Liver (tissue), 9 donors: Measurements from ENCODE around the gene ADGRD1. TPM values are rescaled to one million over a fixed set of nuclear protein-coding genes. Genes with fewer than 3 reads are reported as not detected.

Experiments used
- DNase-seq: peaks from one replicate; pipeline ENCODE4 v3.0.0-alpha.2; 2017; ENCODE audit warnings: low spot score
- H3K27ac ChIP-seq, 2 donors: one replicate each; pipeline ENCODE4 v1.7.0; 2013; ENCODE audit warnings: inconsistent platforms in 2 of 2, low read length in 2 of 2, control low read depth in 1 of 2, low read depth in 1 of 2, mild to moderate bottlenecking in 1 of 2
- H3K27me3 ChIP-seq, 4 donors: one replicate each; pipeline versions ENCODE4 v1.6.1 to v1.7.0; 2013; ENCODE audit warnings: low read length in 3 of 4, inconsistent platforms in 1 of 4, mild to moderate bottlenecking in 1 of 4, moderate library complexity in 1 of 4; ENCODE audit not compliant: control insufficient read depth in 4 of 4, insufficient read depth in 4 of 4
- H3K36me3 ChIP-seq, 4 donors: one replicate each; pipeline versions ENCODE4 v1.6.1 to v1.7.0; 2013; ENCODE audit warnings: low read length in 3 of 4, mild to moderate bottlenecking in 3 of 4, low read depth in 1 of 4, moderate library complexity in 1 of 4; ENCODE audit not compliant: control insufficient read depth in 4 of 4, insufficient read depth in 3 of 4
- H3K4me1 ChIP-seq, 4 donors: one replicate each; pipeline versions ENCODE4 v1.6.1 to v1.7.0; 2013; ENCODE audit warnings: low read length in 3 of 4, mild to moderate bottlenecking in 3 of 4, moderate library complexity in 1 of 4; ENCODE audit not compliant: control insufficient read depth in 4 of 4, insufficient read depth in 4 of 4
- H3K4me3 ChIP-seq, 3 donors: one replicate each; pipeline versions ENCODE4 v1.6.1 to v1.7.0; 2013; ENCODE audit warnings: low read length in 3 of 3, control low read depth in 1 of 3, low read depth in 1 of 3, mild to moderate bottlenecking in 1 of 3
- H3K9ac ChIP-seq, 2 donors: one replicate each; pipeline ENCODE4 v1.7.0; 2013; ENCODE audit warnings: low read length in 2 of 2, mild to moderate bottlenecking in 2 of 2, moderate library complexity in 2 of 2, control low read depth in 1 of 2, low read depth in 1 of 2
- H3K9me3 ChIP-seq, 4 donors: one replicate each; pipeline versions ENCODE4 v1.6.1 to v1.7.0; 2013; ENCODE audit warnings: low read length in 3 of 4; ENCODE audit not compliant: control insufficient read depth in 4 of 4
- EGR1 ChIP-seq, 2 donors: IDR thresholded peaks; 2 replicates each; pipeline ENCODE4 v1.6.1; 2016 to 2018; ENCODE audit warnings: antibody characterized with exemption in 2 of 2, low read depth in 2 of 2
- FOXA1 ChIP-seq: IDR thresholded peaks from 2 replicates; pipeline ENCODE4 v1.6.1; 2016; ENCODE audit warnings: antibody characterized with exemption
- FOXA2 ChIP-seq: IDR thresholded peaks from 2 replicates; pipeline ENCODE4 v1.6.1; 2016; ENCODE audit warnings: antibody characterized with exemption
- GABPA ChIP-seq, 2 donors: IDR thresholded peaks in 1 of 2; conservative IDR thresholded peaks in 1 of 2; 2 replicates each; pipeline ENCODE4 v1.6.1; 2016; ENCODE audit warnings: antibody characterized with exemption in 2 of 2, mild to moderate bottlenecking in 1 of 2, moderate library complexity in 1 of 2
- HNF4A ChIP-seq, 2 donors: conservative IDR thresholded peaks; 2 replicates each; pipeline ENCODE4 v1.6.1; 2016; ENCODE audit warnings: antibody characterized with exemption in 2 of 2, mild to moderate bottlenecking in 2 of 2
- HNF4G ChIP-seq: IDR thresholded peaks from 2 replicates; pipeline ENCODE4 v1.6.1; 2016; ENCODE audit warnings: antibody characterized with exemption
- JUND ChIP-seq, 2 donors: IDR thresholded peaks; 2 replicates each; pipeline ENCODE4 v1.6.1; 2016; ENCODE audit warnings: antibody characterized with exemption in 2 of 2
- MAX ChIP-seq: IDR thresholded peaks from 2 replicates; pipeline ENCODE4 v1.6.1; 2016; ENCODE audit warnings: antibody characterized with exemption
- NR2F2 ChIP-seq: IDR thresholded peaks from 2 replicates; pipeline ENCODE4 v1.6.1; 2016; ENCODE audit warnings: antibody characterized with exemption
- RAD21 ChIP-seq, 2 donors: IDR thresholded peaks; 2 replicates each; pipeline ENCODE4 v1.6.1; 2016; ENCODE audit warnings: antibody characterized with exemption in 2 of 2, mild to moderate bottlenecking in 2 of 2
- RXRA ChIP-seq, 2 donors: IDR thresholded peaks; 2 replicates each; pipeline ENCODE4 v1.6.1; 2017 to 2018; ENCODE audit warnings: antibody characterized with exemption in 2 of 2, mild to moderate bottlenecking in 1 of 2
- SP1 ChIP-seq: IDR thresholded peaks from 2 replicates; pipeline ENCODE4 v1.6.1; 2018; ENCODE audit warnings: antibody characterized with exemption, mild to moderate bottlenecking
- TAF1 ChIP-seq: conservative IDR thresholded peaks from 2 replicates; pipeline ENCODE4 v1.6.1; 2016; ENCODE audit warnings: antibody characterized with exemption, mild to moderate bottlenecking
- YY1 ChIP-seq: IDR thresholded peaks from 2 replicates; pipeline ENCODE4 v1.6.1; 2016; ENCODE audit warnings: antibody characterized with exemption, mild to moderate bottlenecking
- ZBTB33 ChIP-seq: IDR thresholded peaks from 2 replicates; pipeline ENCODE4 v1.6.1; 2016; ENCODE audit warnings: antibody characterized with exemption
- WGBS: extraction: QIAGEN DNeasy Blood & Tissue Kit; methylation state at CpG from one replicate; pipeline ENCODE4 v1.1.7; 2013; 5-methylcytosine and 5-hydroxymethylcytosine counted together
- polyA plus RNA-seq, 2 donors: library from polyadenylated mRNA; stranded (reverse) in 1 of 2; unstranded in 1 of 2; fragments of 200-250 nt in 1 of 2; fragments of >200 nt in 1 of 2; fragmentation: Nextera tagmentation in 1 of 2; extraction: Ambion mirVana in 1 of 2; gene quantifications; one replicate each; pipeline versions ENCODE4 v1.2.1 to v1.2.3, GENCODE V29; 2013 to 2015
- total RNA-seq, 2 donors: library from RNA; depleted of rRNA; stranded (reverse); fragments of >200 nt; gene quantifications; one replicate each; pipeline ENCODE4 v1.2.3, GENCODE V29; 2014
- TF ChIP-seq, protein P1 (sequence below): IDR thresholded peaks from 2 replicates; pipeline ENCODE4 v1.6.1; 2016; ENCODE audit warnings: antibody characterized with exemption
- TF ChIP-seq, protein P2 (sequence below): fragments of 150-350 bp; IDR thresholded peaks from 2 replicates; pipeline ENCODE4 v1.5.1; 2017; ENCODE audit warnings: improper control_type of control experiment, low read depth, low read length; ENCODE audit not compliant: missing input control
- TF ChIP-seq, protein P3 (sequence below): IDR thresholded peaks from 2 replicates; pipeline ENCODE4 v1.6.1; 2016; ENCODE audit warnings: antibody characterized with exemption, mild to moderate bottlenecking
- donor health status: healthy.
- donor health status: healthy.
- donor health status: healthy.
- donor health status: healthy.
- donor health status: healthy.

Gene ADGRD1
- total and polyA plus RNA-seq, 4 donors = 2.7 to 7.1 (median 4.6) TPM

GRCh38 chr12:131177599-131177998 lies 223.9 kb downstream of the ADGRD1 start:
- H3K4me3 ChIP-seq = no peak overlapping the region
- DNase-seq = no peak
- H3K27ac ChIP-seq = no peak overlapping the region
- H3K36me3 ChIP-seq = no peaks in the 10 kb centered on the region
- TF ChIP-seq TAF1 (no peak), EGR1 (IDR thresholded peaks at IDR 0.05; ENCODE audit: low read depth in 2 of 2) (no peak)
- TF ChIP-seq, protein P1, sequence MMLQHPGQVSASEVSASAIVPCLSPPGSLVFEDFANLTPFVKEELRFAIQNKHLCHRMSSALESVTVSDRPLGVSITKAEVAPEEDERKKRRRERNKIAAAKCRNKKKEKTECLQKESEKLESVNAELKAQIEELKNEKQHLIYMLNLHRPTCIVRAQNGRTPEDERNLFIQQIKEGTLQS = no peak
- no peak overlapping the region for H3K9ac ChIP-seq
- peaks cover 0 to 10% (median 0%) of the 10 kb centered on the region in 4 donors for H3K27me3 ChIP-seq
- no peaks in the 10 kb centered on the region for H3K4me1 ChIP-seq
- 79% methylated on average over 1 of the region's 1 CpG for WGBS
- H3K9me3 ChIP-seq = peaks cover 0 to 16% (median 5%) of the 10 kb centered on the region in 4 donors

GRCh38 chr12:131187602-131188001 lies 233.9 kb downstream of the ADGRD1 start:
- Histone ChIP-seq H3K27me3 (no peaks in the 10 kb centered on the region), H3K9me3 (peaks cover 0 to 10% (median 5%) of the 10 kb centered on the region in 4 donors), H3K4me1 (no peaks in the 10 kb centered on the region), H3K27ac (no peak overlapping the region), H3K36me3 (no peaks in the 10 kb centered on the region), H3K4me3 (no peak overlapping the region), H3K9ac (no peak overlapping the region)
- TF ChIP-seq RAD21 (IDR thresholded peaks at IDR 0.05) (no peak), HNF4G (no peak), GABPA (IDR thresholded peaks at IDR 0.05 in 1 of 2, conservative IDR thresholded peaks at IDR 0.05 in 1 of 2) (no peak), NR2F2 (no peak), FOXA2 (no peak), ZBTB33 (no peak), EGR1 (IDR thresholded peaks at IDR 0.05; ENCODE audit: low read depth in 2 of 2) (no peak), MAX (no peak), SP1 (no peak), FOXA1 (no peak), TAF1 (no peak), JUND (IDR thresholded peaks at IDR 0.05) (no peak), YY1 (no peak), HNF4A (conservative IDR thresholded peaks at IDR 0.05) (no peak), RXRA (IDR thresholded peaks at IDR 0.05) (no peak)
- TF ChIP-seq, protein P2, sequence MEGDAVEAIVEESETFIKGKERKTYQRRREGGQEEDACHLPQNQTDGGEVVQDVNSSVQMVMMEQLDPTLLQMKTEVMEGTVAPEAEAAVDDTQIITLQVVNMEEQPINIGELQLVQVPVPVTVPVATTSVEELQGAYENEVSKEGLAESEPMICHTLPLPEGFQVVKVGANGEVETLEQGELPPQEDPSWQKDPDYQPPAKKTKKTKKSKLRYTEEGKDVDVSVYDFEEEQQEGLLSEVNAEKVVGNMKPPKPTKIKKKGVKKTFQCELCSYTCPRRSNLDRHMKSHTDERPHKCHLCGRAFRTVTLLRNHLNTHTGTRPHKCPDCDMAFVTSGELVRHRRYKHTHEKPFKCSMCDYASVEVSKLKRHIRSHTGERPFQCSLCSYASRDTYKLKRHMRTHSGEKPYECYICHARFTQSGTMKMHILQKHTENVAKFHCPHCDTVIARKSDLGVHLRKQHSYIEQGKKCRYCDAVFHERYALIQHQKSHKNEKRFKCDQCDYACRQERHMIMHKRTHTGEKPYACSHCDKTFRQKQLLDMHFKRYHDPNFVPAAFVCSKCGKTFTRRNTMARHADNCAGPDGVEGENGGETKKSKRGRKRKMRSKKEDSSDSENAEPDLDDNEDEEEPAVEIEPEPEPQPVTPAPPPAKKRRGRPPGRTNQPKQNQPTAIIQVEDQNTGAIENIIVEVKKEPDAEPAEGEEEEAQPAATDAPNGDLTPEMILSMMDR = no peak
- TF ChIP-seq, protein P1 = no peak
- TF ChIP-seq, protein P3, sequence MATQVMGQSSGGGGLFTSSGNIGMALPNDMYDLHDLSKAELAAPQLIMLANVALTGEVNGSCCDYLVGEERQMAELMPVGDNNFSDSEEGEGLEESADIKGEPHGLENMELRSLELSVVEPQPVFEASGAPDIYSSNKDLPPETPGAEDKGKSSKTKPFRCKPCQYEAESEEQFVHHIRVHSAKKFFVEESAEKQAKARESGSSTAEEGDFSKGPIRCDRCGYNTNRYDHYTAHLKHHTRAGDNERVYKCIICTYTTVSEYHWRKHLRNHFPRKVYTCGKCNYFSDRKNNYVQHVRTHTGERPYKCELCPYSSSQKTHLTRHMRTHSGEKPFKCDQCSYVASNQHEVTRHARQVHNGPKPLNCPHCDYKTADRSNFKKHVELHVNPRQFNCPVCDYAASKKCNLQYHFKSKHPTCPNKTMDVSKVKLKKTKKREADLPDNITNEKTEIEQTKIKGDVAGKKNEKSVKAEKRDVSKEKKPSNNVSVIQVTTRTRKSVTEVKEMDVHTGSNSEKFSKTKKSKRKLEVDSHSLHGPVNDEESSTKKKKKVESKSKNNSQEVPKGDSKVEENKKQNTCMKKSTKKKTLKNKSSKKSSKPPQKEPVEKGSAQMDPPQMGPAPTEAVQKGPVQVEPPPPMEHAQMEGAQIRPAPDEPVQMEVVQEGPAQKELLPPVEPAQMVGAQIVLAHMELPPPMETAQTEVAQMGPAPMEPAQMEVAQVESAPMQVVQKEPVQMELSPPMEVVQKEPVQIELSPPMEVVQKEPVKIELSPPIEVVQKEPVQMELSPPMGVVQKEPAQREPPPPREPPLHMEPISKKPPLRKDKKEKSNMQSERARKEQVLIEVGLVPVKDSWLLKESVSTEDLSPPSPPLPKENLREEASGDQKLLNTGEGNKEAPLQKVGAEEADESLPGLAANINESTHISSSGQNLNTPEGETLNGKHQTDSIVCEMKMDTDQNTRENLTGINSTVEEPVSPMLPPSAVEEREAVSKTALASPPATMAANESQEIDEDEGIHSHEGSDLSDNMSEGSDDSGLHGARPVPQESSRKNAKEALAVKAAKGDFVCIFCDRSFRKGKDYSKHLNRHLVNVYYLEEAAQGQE = no peak
- WGBS = 82% methylated on average over 1 of the region's 1 CpG
- no peak for DNase-seq
